Stimulated activated memory B cell treated with anti-CD40 and anti-IgM and Interleukin-4, amounts not matched to agents 10 μg/mL and 1 μg/mL and 100 μg/mL, for 72 hours (primary cell): ENCODE measurements around the gene HIVEP3.
"Not testable (repeated sequence)": the region's sequence is repeated elsewhere in the genome, so short reads cannot be mapped to it uniquely, and the experiment has no call there.

Experiments used
- ATAC-seq: fragments of 150-1000 bp; cut with Tn5 transposase; 2 replicates; pipeline ENCODE4 v1.10.0; 2021
- H3K27ac Mint-ChIP-seq: one replicate; pipeline ENCODE4 v1.8.0; 2022; ENCODE audit warnings: mild to moderate bottlenecking, mixed read lengths
- H3K27me3 Mint-ChIP-seq: one replicate; pipeline ENCODE4 v1.8.0; 2022; ENCODE audit warnings: mixed read lengths
- H3K36me3 Mint-ChIP-seq: one replicate; pipeline ENCODE4 v1.8.0; 2022; ENCODE audit warnings: mixed read lengths
- H3K4me1 Mint-ChIP-seq: one replicate; pipeline ENCODE4 v1.8.0; 2022; ENCODE audit warnings: mixed read lengths
- H3K4me3 Mint-ChIP-seq: one replicate; pipeline ENCODE4 v1.8.0; 2022; ENCODE audit warnings: mild to moderate bottlenecking, moderate library complexity, mixed read lengths
- H3K9me3 Mint-ChIP-seq: one replicate; pipeline ENCODE4 v1.8.0; 2022; ENCODE audit warnings: mixed read lengths

The HIVEP3 gene

GRCh38 chr1:41936107-41936506, 17.4 kb upstream of the HIVEP3 start:
- Mint-ChIP-seq H3K4me1 (no peaks in the 10 kb centered on the region), H3K27me3 (peaks cover 18% of the 10 kb centered on the region), H3K4me3 (no peak overlapping the region), H3K36me3 (no peaks in the 10 kb centered on the region), H3K27ac (no peak overlapping the region), H3K9me3 (peaks cover 5% of the 10 kb centered on the region)
- no peak for ATAC-seq

- no peaks in the 10 kb centered on the region for H3K4me1 Mint-ChIP-seq
- no peaks in the 10 kb centered on the region for H3K36me3 Mint-ChIP-seq
- H3K4me3 Mint-ChIP-seq: no peak overlapping the region
- H3K27ac Mint-ChIP-seq: no peak overlapping the region
- H3K9me3 Mint-ChIP-seq: peaks cover 5% of the 10 kb centered on the region
- no peak for ATAC-seq
- H3K27me3 Mint-ChIP-seq: peaks cover 9% of the 10 kb centered on the region
These were observed 16.5 kb upstream of the HIVEP3 start for GRCh38 chr1:41935226-41935625.

- no peak for ATAC-seq
- Mint-ChIP-seq H3K4me3 (no peak overlapping the region), H3K27ac (no peak overlapping the region), H3K9me3 (peaks cover 8% of the 10 kb centered on the region), H3K27me3 (peaks cover 8% of the 10 kb centered on the region), H3K4me1 (no peaks in the 10 kb centered on the region), H3K36me3 (no peaks in the 10 kb centered on the region)
These were observed 14.4 kb upstream of the HIVEP3 start for GRCh38 chr1:41933106-41933505.

- no peak for ATAC-seq
These were observed 12.9 kb upstream of the HIVEP3 start for GRCh38 chr1:41931578-41931977.

GRCh38 chr1:41927118-41927517, 8.4 kb upstream of the HIVEP3 start:
- ATAC-seq: no peak
- Mint-ChIP-seq H3K9me3 (peaks cover 9% of the 10 kb centered on the region), H3K4me1 (no peaks in the 10 kb centered on the region), H3K36me3 (no peaks in the 10 kb centered on the region), H3K27ac (no peak overlapping the region), H3K4me3 (no peak overlapping the region), H3K27me3 (peaks cover 14% of the 10 kb centered on the region)

More at GRCh38 chr1:41931578-41931977, 12.9 kb upstream of the HIVEP3 start:
- H3K4me1 Mint-ChIP-seq: no peaks in the 10 kb centered on the region
- peaks cover 9% of the 10 kb centered on the region for H3K27me3 Mint-ChIP-seq
- H3K36me3 Mint-ChIP-seq: no peaks in the 10 kb centered on the region
- no peak overlapping the region for H3K4me3 Mint-ChIP-seq
- H3K9me3 Mint-ChIP-seq: peaks cover 8% of the 10 kb centered on the region
- no peak overlapping the region for H3K27ac Mint-ChIP-seq

- no peak overlapping the region for H3K27ac Mint-ChIP-seq
- peaks cover 16% of the 10 kb centered on the region for H3K9me3 Mint-ChIP-seq
- H3K4me3 Mint-ChIP-seq: no peak overlapping the region
- no peak for ATAC-seq
- peaks cover 28% of the 10 kb centered on the region for H3K27me3 Mint-ChIP-seq
- no peaks in the 10 kb centered on the region for H3K36me3 Mint-ChIP-seq
- H3K4me1 Mint-ChIP-seq: no peaks in the 10 kb centered on the region
These were observed 7.0 kb upstream of the HIVEP3 start for GRCh38 chr1:41925712-41926111.

GRCh38 chr1:41924911-41925310, 6.2 kb upstream of the HIVEP3 start:
- Mint-ChIP-seq H3K4me3 (no peak overlapping the region), H3K36me3 (no peaks in the 10 kb centered on the region), H3K27ac (no peak overlapping the region), H3K27me3 (peaks cover 36% of the 10 kb centered on the region), H3K9me3 (peaks cover 16% of the 10 kb centered on the region), H3K4me1 (peaks cover 4% of the 10 kb centered on the region)
- ATAC-seq: no peak

GRCh38 chr1:41921271-41921670, 2.5 kb upstream of the HIVEP3 start:
- not testable (repeated sequence) for H3K36me3 Mint-ChIP-seq, H3K4me3 Mint-ChIP-seq, ATAC-seq, H3K27ac Mint-ChIP-seq
- Mint-ChIP-seq H3K4me1 (peaks cover 23% of the 10 kb centered on the region), H3K9me3 (peaks cover 13% of the 10 kb centered on the region), H3K27me3 (peaks cover 69% of the 10 kb centered on the region)

GRCh38 chr1:41920658-41921057, 1.9 kb upstream of the HIVEP3 start:
- Mint-ChIP-seq H3K27me3 (peaks cover 71% of the 10 kb centered on the region), H3K4me1 (peaks cover 23% of the 10 kb centered on the region), H3K27ac (no peak overlapping the region), H3K9me3 (peaks cover 13% of the 10 kb centered on the region), H3K4me3 (no peak overlapping the region), H3K36me3 (no peaks in the 10 kb centered on the region)
- ATAC-seq: no peak

GRCh38 chr1:41919764-41920397, 1.2 kb upstream of the HIVEP3 start:
- Mint-ChIP-seq H3K4me1 (peaks cover 23% of the 10 kb centered on the region), H3K36me3 (no peaks in the 10 kb centered on the region), H3K27me3 (peaks cover 75% of the 10 kb centered on the region), H3K27ac (no peak overlapping the region), H3K9me3 (peaks cover 13% of the 10 kb centered on the region), H3K4me3 (peak overlapping the region; percentile 75)
- ATAC-seq: peak; percentile 68

GRCh38 chr1:41919131-41919530, 409 bp upstream of the HIVEP3 start:
- ATAC-seq: no peak
- H3K4me1 Mint-ChIP-seq: peaks cover 23% of the 10 kb centered on the region
- H3K4me3 Mint-ChIP-seq: no peak overlapping the region
- H3K36me3 Mint-ChIP-seq: no peaks in the 10 kb centered on the region
- H3K27ac Mint-ChIP-seq: no peak overlapping the region
- H3K9me3 Mint-ChIP-seq: peaks cover 13% of the 10 kb centered on the region
- H3K27me3 Mint-ChIP-seq: peaks cover 82% of the 10 kb centered on the region

- H3K27me3 Mint-ChIP-seq: peaks cover 91% of the 10 kb centered on the region
- no peak overlapping the region for H3K27ac Mint-ChIP-seq
- H3K9me3 Mint-ChIP-seq: peaks cover 7% of the 10 kb centered on the region
- ATAC-seq: no peak
- peaks cover 23% of the 10 kb centered on the region for H3K4me1 Mint-ChIP-seq
- peak overlapping the region; percentile 54 for H3K4me3 Mint-ChIP-seq
- H3K36me3 Mint-ChIP-seq: no peaks in the 10 kb centered on the region
These were observed 780 bp downstream of the HIVEP3 start for GRCh38 chr1:41917835-41918449.

GRCh38 chr1:41917076-41917475, 1.6 kb downstream of the HIVEP3 start:
- Mint-ChIP-seq H3K27me3 (peaks cover 84% of the 10 kb centered on the region), H3K4me3 (no peak overlapping the region), H3K4me1 (peaks cover 23% of the 10 kb centered on the region), H3K27ac (no peak overlapping the region), H3K9me3 (peaks cover 7% of the 10 kb centered on the region), H3K36me3 (no peaks in the 10 kb centered on the region)
- no peak for ATAC-seq

GRCh38 chr1:41915786-41916571, 2.7 kb downstream of the HIVEP3 start:
- peaks cover 23% of the 10 kb centered on the region for H3K4me1 Mint-ChIP-seq
- H3K36me3 Mint-ChIP-seq: no peaks in the 10 kb centered on the region
- no peaks in the 10 kb centered on the region for H3K9me3 Mint-ChIP-seq
- no peak for ATAC-seq
- H3K4me3 Mint-ChIP-seq: no peak overlapping the region
- peaks cover 74% of the 10 kb centered on the region for H3K27me3 Mint-ChIP-seq
- H3K27ac Mint-ChIP-seq: no peak overlapping the region

- no peak for ATAC-seq
- peaks cover 59% of the 10 kb centered on the region for H3K27me3 Mint-ChIP-seq
- H3K4me3 Mint-ChIP-seq: no peak overlapping the region
- H3K36me3 Mint-ChIP-seq: no peaks in the 10 kb centered on the region
- H3K27ac Mint-ChIP-seq: no peak overlapping the region
- peaks cover 17% of the 10 kb centered on the region for H3K4me1 Mint-ChIP-seq
- H3K9me3 Mint-ChIP-seq: no peaks in the 10 kb centered on the region
These were observed 4.2 kb downstream of the HIVEP3 start for GRCh38 chr1:41914516-41914915.

- H3K36me3 Mint-ChIP-seq: no peaks in the 10 kb centered on the region
- H3K27ac Mint-ChIP-seq: no peak overlapping the region
- H3K4me1 Mint-ChIP-seq: peaks cover 12% of the 10 kb centered on the region
- H3K27me3 Mint-ChIP-seq: peaks cover 47% of the 10 kb centered on the region
- no peak for ATAC-seq
- peaks cover 8% of the 10 kb centered on the region for H3K9me3 Mint-ChIP-seq
- H3K4me3 Mint-ChIP-seq: no peak overlapping the region
These were observed 5.7 kb downstream of the HIVEP3 start for GRCh38 chr1:41913014-41913413.
